EH (cell line): ENCODE measurements around the gene ZNF620.
"Not testable (repeated sequence)": the region's sequence is repeated elsewhere in the genome, so short reads cannot be mapped to it uniquely, and the experiment has no call there.

Experiments
- DNase-seq: peaks from one replicate; pipeline ENCODE4 v3.0.0-alpha.2; 2015; ENCODE audit warnings: low read depth

Gene ZNF620

GRCh38 chr3:40502034-40502433 is 3.8 kb upstream of the ZNF620 start:
- no peak for DNase-seq

GRCh38 chr3:40504636-40505430 is 1.0 kb upstream of the ZNF620 start:
- DNase-seq: peak; percentile 98

- DNase-seq: no peak
Measured at GRCh38 chr3:40511031-40511718, 5.3 kb downstream of the ZNF620 start.

GRCh38 chr3:40516201-40516600 is 10.4 kb downstream of the ZNF620 start:
- DNase-seq: peak; percentile 85

- DNase-seq: no peak
Measured at GRCh38 chr3:40518067-40518466, 12.2 kb downstream of the ZNF620 start.

- no peak for DNase-seq
Measured at GRCh38 chr3:40518848-40519247, 13.0 kb downstream of the ZNF620 start.

GRCh38 chr3:40521254-40521653 is 15.4 kb downstream of the ZNF620 start:
- no peak for DNase-seq

- DNase-seq: no peak
Measured at GRCh38 chr3:40523781-40524180, 17.9 kb downstream of the ZNF620 start.

- DNase-seq: no peak
Measured at GRCh38 chr3:40524222-40524567, 18.4 kb downstream of the ZNF620 start.

GRCh38 chr3:40524568-40525285 is 18.9 kb downstream of the ZNF620 start, which contains the start of gene ZNF621:
Gene ZNF621, plus strand, starts transcription at chr3:40524960. Its CDS starts 881 bp downstream, at chr3:40525841.
- peak; percentile 89 for DNase-seq

- no peak for DNase-seq
Measured at GRCh38 chr3:40528426-40528825, 22.6 kb downstream of the ZNF620 start.

- peak; percentile 4 for DNase-seq
Measured at GRCh38 chr3:40532252-40532651, 26.4 kb downstream of the ZNF620 start.

- DNase-seq: no peak
Measured at GRCh38 chr3:40534283-40534682, 28.4 kb downstream of the ZNF620 start.

- peak; percentile 55 for DNase-seq
Measured at GRCh38 chr3:40546816-40547215, 41.0 kb downstream of the ZNF620 start.

- DNase-seq: peak; percentile 17
Measured at GRCh38 chr3:40550167-40550566, 44.3 kb downstream of the ZNF620 start.

GRCh38 chr3:40557575-40558161 is 51.8 kb downstream of the ZNF620 start:
- no peak for DNase-seq

GRCh38 chr3:40562482-40562881 is 56.6 kb downstream of the ZNF620 start:
- DNase-seq: not testable (repeated sequence)

- not testable (repeated sequence) for DNase-seq
Measured at GRCh38 chr3:40565629-40566028, 59.8 kb downstream of the ZNF620 start.

- no peak for DNase-seq
Measured at GRCh38 chr3:40566694-40567093, 60.9 kb downstream of the ZNF620 start.
